K562 (cell line): ENCODE measurements around the gene DUS4L. TPM values are rescaled to one million over a fixed set of nuclear protein-coding genes. Genes with fewer than 3 reads are reported as not detected.

ENCODE experiments used
- CAMTA2 ChIP-seq: fragments of 250-450 bp; sonication (Bioruptor Pico); conservative IDR thresholded peaks from 2 replicates; pipeline ENCODE4 v1.5.1; 2022
- CLOCK ChIP-seq: fragments of 250-450 bp; sonication (Bioruptor Pico); IDR thresholded peaks from 2 replicates; pipeline ENCODE4 v1.4.0; 2020; ENCODE audit warnings: mild to moderate bottlenecking, moderate library complexity, borderline replicate concordance
- CREBBP ChIP-seq: IDR thresholded peaks from one replicate; pipeline ENCODE4 v1.6.1; 2012; ENCODE audit warnings: low read depth, mild to moderate bottlenecking, control low read depth, inconsistent platforms, low read length
- FOXJ3 ChIP-seq: sonication (generic); formaldehyde crosslinking; IDR thresholded peaks from 2 replicates; pipeline ENCODE4 v1.4.0; 2020; ENCODE audit warnings: mild to moderate bottlenecking, missing genetic modification reagents
- LCOR ChIP-seq: sonication (generic); formaldehyde crosslinking; IDR thresholded peaks from 2 replicates; pipeline ENCODE4 v1.8.0; 2022; ENCODE audit warnings: mild to moderate bottlenecking, missing genetic modification reagents
- NELFE ChIP-seq: IDR thresholded peaks from 2 replicates; pipeline ENCODE4 v1.6.1; 2011; ENCODE audit warnings: mild to moderate bottlenecking; ENCODE audit not compliant: insufficient read depth, insufficient read length
- SMAD4 ChIP-seq: fragments of 250-450 bp; sonication (Bioruptor Pico); conservative IDR thresholded peaks from 2 replicates; pipeline ENCODE4 v1.8.0; 2021; ENCODE audit warnings: inconsistent platforms, mild to moderate bottlenecking, moderate library complexity
- ZBTB17 ChIP-seq: fragments of 450-650 bp; formaldehyde crosslinking; IDR thresholded peaks from 2 replicates; pipeline ENCODE4 v1.4.0; 2020; ENCODE audit warnings: mild to moderate bottlenecking
- ZNF263 ChIP-seq: sonication (generic); formaldehyde crosslinking; IDR thresholded peaks from 2 replicates; pipeline ENCODE4 v1.8.0; 2022; ENCODE audit warnings: mild to moderate bottlenecking, missing genetic modification reagents, borderline replicate concordance
- ZNF311 ChIP-seq: fragments of 250-450 bp; sonication (Bioruptor Pico); IDR thresholded peaks from 2 replicates; pipeline ENCODE4 v1.4.0; 2020; ENCODE audit warnings: mild to moderate bottlenecking, moderate library complexity
- ZNF407 ChIP-seq: fragments of 450-650 bp; IDR thresholded peaks from 2 replicates; pipeline ENCODE4 v1.6.1; 2016; ENCODE audit warnings: low read depth
- ZNF57 ChIP-seq: fragments of 450-650 bp; formaldehyde crosslinking; IDR thresholded peaks from 2 replicates; pipeline ENCODE4 v1.4.0; 2020; ENCODE audit warnings: mild to moderate bottlenecking, moderate library complexity
- ZNF644 ChIP-seq: fragments of 200-800 bp; sonication (Bioruptor generic); IDR thresholded peaks from 2 replicates; pipeline ENCODE4 v1.6.1; 2016; ENCODE audit warnings: low read depth, missing genetic modification characterization, missing compliant biosample characterization
- polyA plus RNA-seq, 8 experiments: library from polyadenylated mRNA; depleted of rRNA in 4 of 8; stranded (reverse) in 5 of 8; unstranded in 3 of 8; fragments of >200 nt; fragmentation: Nextera tagmentation in 2 of 8; fragmentation: Illumina TruSeq in 1 of 8; extraction: Ambion mirVana in 2 of 8; extraction: Trizol in 1 of 8; gene quantifications; 2 replicates each; pipeline versions ENCODE4 v1.2.1 to v1.2.3, GENCODE V29; 2011 to 2014; ENCODE audit warnings: inconsistent platforms in 1 of 8, missing spikeins in 1 of 8
- total RNA-seq, 7 experiments: library from RNA; depleted of rRNA in 6 of 7; stranded (reverse); fragments of >200 nt in 6 of 7; fragmentation: Illumina TruSeq in 2 of 7; extraction: Trizol in 2 of 7; gene quantifications; 2 replicates each; pipeline versions ENCODE4 v1.2.1 to v1.2.3, GENCODE V29; 2011 to 2021; ENCODE audit warnings: low replicate concordance in 1 of 7
- TF ChIP-seq, protein P1 (sequence below): fragments of 450-650 bp; formaldehyde crosslinking; IDR thresholded peaks from 2 replicates; pipeline ENCODE4 v1.4.0; 2020; ENCODE audit warnings: mild to moderate bottlenecking, moderate library complexity

The DUS4L gene
- total and polyA plus RNA-seq, 9 of the 15 experiments (the other 6 are each of a cell fraction or from before 2014, with no cell fraction given), result 12.2 to 33.6 (median 28.6) TPM

DNA sequence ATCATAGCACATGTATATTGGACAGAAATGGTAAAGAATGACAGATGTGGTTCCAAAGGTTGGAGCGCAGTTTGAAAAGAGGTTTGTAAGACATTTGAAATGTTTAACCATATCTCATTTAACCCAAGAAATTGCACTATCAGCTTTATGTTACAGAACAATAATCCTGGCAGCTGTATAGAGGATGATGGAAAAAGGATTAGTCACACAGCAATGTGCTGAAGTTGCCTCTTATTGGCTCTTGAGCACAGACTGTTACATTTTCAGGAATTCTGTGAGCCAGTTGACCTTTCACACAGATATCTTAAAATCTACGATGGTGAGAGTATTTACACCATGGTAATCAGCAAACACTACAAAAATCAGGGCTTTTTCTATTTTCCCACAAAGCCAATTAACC is 3.9 kb upstream of the DUS4L start (continued):
- no peak for TF ChIP-seq ZNF407
- TF ChIP-seq ZNF263, result no peak
- no peak for TF ChIP-seq CAMTA2 (CRISPR knock-in tag)
- no peak for TF ChIP-seq CLOCK (CRISPR knock-in tag)
- TF ChIP-seq LCOR (CRISPR knock-in tag), result no peak
- no peak for TF ChIP-seq CREBBP
- 0 out of 2 replicates have a peak, but pooled peaks have one; percentile 20 for TF ChIP-seq SMAD4 (CRISPR knock-in tag)
- no peak for TF ChIP-seq FOXJ3 (CRISPR knock-in tag)
- TF ChIP-seq NELFE, result no peak
- no peak for TF ChIP-seq ZNF644 (tag)
- TF ChIP-seq ZNF57 (CRISPR knock-in tag), result no peak
- TF ChIP-seq ZNF311 (CRISPR knock-in tag), result no peak
- TF ChIP-seq, protein P1, sequence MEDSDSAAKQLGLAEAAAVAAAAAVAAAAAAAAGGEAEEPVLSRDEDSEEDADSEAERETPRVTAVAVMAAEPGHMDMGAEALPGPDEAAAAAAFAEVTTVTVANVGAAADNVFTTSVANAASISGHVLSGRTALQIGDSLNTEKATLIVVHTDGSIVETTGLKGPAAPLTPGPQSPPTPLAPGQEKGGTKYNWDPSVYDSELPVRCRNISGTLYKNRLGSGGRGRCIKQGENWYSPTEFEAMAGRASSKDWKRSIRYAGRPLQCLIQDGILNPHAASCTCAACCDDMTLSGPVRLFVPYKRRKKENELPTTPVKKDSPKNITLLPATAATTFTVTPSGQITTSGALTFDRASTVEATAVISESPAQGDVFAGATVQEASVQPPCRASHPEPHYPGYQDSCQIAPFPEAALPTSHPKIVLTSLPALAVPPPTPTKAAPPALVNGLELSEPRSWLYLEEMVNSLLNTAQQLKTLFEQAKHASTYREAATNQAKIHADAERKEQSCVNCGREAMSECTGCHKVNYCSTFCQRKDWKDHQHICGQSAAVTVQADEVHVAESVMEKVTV, result no peak
- TF ChIP-seq ZBTB17 (CRISPR knock-in tag), result no peak
